Activated CD4-positive, CD25-positive, alpha-beta regulatory T cell (primary cell): ENCODE results near the gene RSPH10B2.
"Not testable (repeated sequence)": the region's sequence is repeated elsewhere in the genome, so short reads cannot be mapped to it uniquely, and the experiment has no call there.

Experiments
- DNase-seq, 4 experiments: peaks; one replicate each; lab custom pipeline; 2025; lab: John Stamatoyannopoulos, UW

The RSPH10B2 gene

DNA sequence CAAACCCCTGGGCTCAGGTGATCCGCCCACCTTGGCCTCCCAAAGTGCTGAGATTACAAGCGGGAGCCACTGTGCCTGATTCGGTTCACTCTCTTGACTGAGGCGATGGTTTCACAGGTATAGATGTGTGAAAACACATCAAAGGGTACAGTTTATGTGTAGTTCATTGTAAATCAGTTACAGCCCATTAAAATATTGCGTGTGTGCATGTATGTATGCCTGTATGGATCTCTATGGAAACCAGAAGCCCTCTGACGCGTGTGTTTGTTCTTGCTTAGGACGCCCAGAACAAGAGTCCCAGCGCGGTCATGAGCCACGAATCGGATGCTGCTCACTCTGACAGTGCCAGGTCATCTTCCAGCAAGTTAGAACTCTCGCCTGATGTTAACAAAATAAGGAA, 35.5 kb downstream of the RSPH10B2 start:
- DNase-seq: not testable (repeated sequence)

DNA sequence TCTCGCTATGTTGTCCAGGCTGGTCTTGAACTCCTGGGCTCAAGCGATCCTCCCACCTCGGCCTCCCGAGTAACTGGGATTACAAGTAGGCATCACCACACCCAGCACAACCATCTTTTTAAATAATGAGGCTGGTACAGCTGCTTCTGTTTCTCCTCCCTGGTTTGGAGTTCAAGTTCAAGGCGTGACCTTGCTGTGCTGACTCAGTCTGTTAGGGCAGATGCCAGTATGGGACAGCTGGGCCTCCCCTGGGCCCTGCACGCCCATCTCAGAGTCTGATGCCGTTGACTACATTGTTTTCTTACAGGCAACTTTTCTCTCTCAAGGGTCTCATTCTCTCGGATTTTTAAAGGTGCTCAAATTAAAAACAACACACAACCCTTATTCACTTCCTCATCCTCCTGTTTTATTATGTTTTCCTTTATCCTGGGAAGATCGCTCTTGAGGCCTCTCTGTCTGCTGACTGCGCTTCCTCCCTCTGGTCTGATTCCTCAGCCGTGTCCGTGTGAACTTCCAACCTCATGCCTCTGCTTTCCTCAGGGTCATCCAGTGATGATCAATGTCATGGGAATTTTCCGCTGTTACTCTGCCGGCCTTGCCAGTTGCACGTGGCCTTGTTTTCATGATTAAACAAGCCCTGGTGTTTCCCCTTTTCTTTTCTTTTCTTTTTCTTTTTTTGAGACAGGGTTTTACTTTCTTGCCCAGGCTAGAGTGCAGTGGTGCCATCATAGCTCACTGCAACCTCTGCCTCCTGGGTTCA, 38.4 kb downstream of the RSPH10B2 start:
- not testable (repeated sequence) for DNase-seq

DNA sequence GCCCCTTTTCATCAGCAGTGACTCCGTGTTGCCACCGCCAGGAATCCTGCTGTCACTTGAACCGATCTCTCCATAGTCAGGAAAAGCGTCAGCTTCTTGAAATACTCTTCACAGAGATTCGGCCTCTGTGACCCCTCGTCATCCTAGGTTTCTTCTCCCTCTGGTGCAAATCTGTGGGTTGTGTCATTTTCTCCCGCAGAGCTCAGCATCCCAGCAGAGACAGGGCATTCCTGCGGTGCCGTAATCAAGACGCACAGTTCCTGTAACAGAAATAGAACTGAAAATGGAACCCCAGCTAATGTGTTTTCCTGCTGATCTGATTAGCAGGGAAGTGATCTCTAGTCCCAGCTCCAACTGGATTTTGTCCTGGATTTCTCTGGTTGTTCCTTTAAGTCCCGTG, 40.4 kb downstream of the RSPH10B2 start:
- DNase-seq: not testable (repeated sequence)

GRCh38 chr7:6797218-6797617, 43.3 kb downstream of the RSPH10B2 start:
- not testable (repeated sequence) for DNase-seq

DNA sequence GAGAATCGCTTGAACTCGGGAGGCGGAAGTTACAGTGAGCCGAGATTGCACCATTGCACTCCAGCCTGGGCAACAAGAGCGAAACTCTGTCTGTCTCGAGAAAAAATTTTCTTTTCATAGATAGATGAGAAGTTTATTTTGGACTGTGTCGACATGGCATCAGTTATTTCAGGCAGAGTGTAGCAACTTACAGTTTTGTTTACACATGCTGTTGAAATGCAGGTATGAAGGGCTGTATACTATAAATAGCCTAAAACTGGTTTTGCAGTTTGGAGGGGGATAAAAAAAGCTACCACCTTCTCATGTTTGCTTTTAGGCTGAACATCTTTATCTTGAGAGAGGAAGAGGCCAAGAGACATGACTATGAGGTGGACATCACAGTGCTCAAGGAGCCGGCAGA, 44.1 kb downstream of the RSPH10B2 start:
- not testable (repeated sequence) for DNase-seq

DNA sequence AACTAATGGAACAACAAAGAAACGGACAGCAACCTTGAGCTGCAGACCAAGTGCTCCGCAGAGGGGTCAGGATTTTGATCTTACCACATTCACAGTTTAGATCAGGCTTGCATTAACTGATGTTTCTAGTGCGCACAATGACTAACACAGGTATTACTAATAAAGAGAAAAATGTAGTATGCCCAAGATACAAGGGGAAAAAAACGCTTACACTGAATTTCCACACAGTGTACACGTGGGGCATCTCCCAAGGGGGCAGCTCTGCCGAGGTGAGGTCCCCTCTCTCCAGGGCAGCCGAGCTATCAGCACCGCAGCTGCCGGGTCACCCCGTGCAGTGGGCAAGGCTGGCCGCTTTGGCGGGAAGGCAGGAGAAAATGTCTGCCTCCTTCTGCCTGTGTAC, 46.0 kb downstream of the RSPH10B2 start:
- DNase-seq: not testable (repeated sequence)

DNA sequence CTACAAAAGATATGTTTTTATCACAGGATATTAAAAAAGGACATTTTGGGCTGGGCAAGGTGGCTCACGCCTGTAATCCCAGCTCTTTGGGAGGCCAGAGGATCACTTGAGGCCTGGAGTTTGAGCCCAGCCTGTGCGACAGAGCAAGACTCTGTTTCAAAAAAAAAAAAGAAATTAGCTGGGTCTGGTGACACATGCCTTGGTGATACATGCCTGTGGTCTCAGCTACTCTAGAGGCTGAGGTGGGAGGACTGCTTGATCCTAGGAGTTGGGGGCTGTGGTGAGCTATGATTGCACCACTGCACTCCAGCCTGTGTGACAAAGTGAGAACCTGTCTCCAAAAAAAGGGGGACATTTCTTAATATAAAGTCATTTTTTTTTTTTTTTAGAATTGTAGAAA, 46.4 kb downstream of the RSPH10B2 start:
- not testable (repeated sequence) for DNase-seq

GRCh38 chr7:6807393-6807918, 53.6 kb downstream of the RSPH10B2 start:
- not testable (repeated sequence) for DNase-seq

- DNase-seq: not testable (repeated sequence)
Observed at GRCh38 chr7:6807959-6808358, 54.1 kb downstream of the RSPH10B2 start.

DNA sequence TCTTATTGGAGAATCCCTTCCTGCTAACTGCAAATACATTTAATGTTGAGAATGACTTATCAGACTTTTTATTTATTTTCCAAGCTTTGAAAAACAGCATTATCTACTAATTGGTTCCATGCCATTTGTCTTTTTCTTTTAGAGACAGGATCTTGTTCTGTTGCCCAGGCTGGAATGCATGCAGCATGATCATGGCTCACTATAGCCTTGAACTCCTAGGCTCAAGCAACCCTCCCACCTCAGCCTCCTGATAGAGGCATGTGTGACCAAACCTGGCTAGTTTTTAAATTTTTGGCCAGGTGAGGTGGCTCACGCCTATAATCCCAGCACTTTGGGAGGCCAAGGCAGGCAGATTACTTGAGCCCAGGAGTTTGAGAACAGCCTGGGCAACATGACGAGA, 59.1 kb downstream of the RSPH10B2 start:
- DNase-seq: not testable (repeated sequence)

DNA sequence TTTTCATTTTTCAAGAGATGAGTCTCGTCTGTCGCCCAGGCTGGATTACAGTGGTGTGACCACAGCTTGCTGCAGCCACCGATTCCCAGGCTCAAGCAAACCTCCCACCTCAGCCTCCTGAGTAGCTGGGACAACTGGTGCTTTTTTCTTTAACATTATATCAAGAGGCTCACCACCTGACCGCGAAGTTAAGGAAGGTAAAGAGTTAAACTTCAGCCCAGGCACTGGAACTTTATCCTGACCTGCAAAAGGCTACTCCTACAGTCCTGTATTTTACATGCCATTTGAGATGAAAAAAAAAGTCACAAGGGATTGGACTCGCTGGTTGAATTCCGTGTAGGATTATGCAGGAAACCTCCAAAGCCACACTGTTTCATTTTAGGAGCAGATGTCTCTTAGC, 61.6 kb downstream of the RSPH10B2 start:
- DNase-seq: not testable (repeated sequence)

GRCh38 chr7:6821622-6822021, 67.7 kb downstream of the RSPH10B2 start:
- not testable (repeated sequence) for DNase-seq

- not testable (repeated sequence) for DNase-seq
Observed at GRCh38 chr7:6825236-6826125, 71.6 kb downstream of the RSPH10B2 start.

GRCh38 chr7:6826151-6826550, 72.2 kb downstream of the RSPH10B2 start, which contains the start of gene CCZ1B:
CCZ1B (minus strand) TSS chr7:6826275; CDS start chr7:6826197, 78 bp downstream.
- DNase-seq: peak; percentile 53 to 81 (median 72)

DNA sequence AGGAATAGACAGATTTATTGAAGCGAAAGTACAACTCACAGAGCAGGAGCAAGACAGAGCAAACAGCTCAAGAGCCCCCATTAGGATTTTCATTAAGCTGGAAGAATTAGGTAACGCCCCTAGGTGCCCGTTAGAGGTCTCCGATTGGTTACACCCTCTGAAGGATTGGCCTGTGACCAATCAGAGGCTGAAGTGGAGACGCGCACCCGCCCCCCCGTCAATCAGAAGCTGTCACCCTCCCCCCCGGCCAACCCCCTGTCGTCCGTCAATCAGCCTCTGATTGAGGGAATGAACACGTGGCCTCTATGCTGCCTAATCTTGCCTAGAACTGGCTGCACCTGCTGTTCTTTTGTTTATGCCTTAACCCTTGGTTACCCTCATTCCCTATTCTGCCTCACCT, 73.3 kb downstream of the RSPH10B2 start:
- not testable (repeated sequence) for DNase-seq

DNA sequence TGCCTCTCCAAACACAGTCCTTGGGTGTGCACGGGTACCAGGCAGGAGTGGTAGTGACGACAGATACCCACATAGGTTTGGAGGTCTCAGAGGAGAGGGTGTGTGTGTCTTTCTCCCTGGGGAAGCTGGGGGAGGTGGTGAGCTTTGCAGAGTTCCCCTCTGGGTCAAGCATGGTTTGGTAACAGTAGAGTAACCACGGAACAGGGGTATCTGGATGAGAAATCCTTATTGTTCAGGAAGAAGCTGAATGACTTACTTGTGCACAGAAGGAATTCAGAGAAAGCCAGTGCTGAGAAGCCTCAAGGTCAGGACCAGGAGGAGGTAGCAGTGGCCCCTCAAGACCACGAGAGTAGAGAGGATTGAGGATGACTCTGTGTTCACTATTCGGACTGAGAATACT, 75.7 kb downstream of the RSPH10B2 start:
- DNase-seq: not testable (repeated sequence)

GRCh38 chr7:6830026-6830425, 76.1 kb downstream of the RSPH10B2 start:
- DNase-seq: not testable (repeated sequence)

- no peak for DNase-seq
Observed at GRCh38 chr7:6831018-6831725, 77.3 kb downstream of the RSPH10B2 start.

DNA sequence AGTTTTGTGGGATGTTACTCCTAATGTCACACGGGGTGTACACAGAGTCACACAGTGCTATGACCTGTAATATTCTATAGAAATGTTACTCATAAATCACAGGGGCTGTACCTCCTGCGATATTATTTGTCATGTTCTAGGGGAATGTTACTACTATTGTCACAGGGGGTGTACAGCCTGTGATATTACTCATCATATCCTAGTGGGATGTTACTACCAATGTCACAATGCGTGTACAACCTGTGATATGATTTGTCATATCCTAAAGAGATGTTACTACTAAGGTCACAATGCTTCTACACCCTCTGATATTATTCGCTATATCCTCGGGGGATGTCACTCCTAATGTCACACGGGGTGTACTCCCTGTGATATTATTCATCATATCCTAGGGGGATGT, 79.7 kb downstream of the RSPH10B2 start:
- no peak for DNase-seq

DNA sequence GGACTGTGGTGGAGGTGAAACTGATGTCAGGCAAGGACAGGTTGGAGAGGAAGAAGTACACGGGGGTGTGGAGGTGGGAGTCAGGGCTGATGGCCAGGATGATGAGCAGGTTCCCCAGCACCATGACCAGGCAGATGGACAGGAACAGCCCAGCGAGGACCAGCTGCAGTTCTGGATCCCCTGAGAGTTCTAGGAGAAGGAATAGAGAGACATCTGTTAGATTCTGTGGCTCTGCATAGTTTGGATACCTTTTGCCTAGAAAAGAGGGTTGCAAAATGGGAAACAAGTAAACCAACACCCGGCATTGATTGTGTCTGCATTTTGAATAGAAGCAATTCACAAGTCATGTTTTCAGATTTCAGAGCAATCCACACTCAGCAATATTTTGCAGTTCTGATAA, 81.6 kb downstream of the RSPH10B2 start:
- not testable (repeated sequence) for DNase-seq

GRCh38 chr7:6837081-6837480, 83.2 kb downstream of the RSPH10B2 start:
- DNase-seq: not testable (repeated sequence)
